Measurements from ENCODE around the gene JAML.
"Not testable (repeated sequence)": the region's sequence is repeated elsewhere in the genome, so short reads cannot be mapped to it uniquely, and the experiment has no call there.

JAML gene

DNA sequence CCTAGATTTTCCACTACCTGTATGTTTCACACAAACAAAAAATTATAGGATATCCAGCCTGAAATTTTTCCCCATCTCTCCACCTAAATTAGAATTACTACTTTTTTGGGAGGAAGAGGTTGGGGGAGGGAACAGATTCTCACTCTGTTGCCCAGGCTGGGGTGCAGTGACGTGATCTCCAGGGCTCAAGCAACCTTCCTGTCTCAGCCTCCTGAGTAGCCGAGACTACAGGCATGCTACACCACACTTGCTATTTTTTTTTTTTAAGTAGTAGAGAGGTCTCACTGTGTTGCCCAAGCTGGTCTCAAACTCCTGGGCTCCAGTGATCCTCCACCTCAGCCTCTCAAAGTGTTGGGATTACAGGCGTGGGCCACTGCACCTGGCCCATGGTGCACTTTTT lies 9.5 kb downstream of the JAML start:
- no peak for DNase-seq

- no peak for DNase-seq
Observed at GRCh38 chr11:118214210-118214914, 10.4 kb downstream of the JAML start.

GRCh38 chr11:118213781-118214180 lies 11.0 kb downstream of the JAML start:
- DNase-seq = no peak

- DNase-seq = no peak
Observed at GRCh38 chr11:118213201-118213600, 11.6 kb downstream of the JAML start.

- DNase-seq = peak; percentile 4
Observed at GRCh38 chr11:118212781-118213191, 12.0 kb downstream of the JAML start.

DNA sequence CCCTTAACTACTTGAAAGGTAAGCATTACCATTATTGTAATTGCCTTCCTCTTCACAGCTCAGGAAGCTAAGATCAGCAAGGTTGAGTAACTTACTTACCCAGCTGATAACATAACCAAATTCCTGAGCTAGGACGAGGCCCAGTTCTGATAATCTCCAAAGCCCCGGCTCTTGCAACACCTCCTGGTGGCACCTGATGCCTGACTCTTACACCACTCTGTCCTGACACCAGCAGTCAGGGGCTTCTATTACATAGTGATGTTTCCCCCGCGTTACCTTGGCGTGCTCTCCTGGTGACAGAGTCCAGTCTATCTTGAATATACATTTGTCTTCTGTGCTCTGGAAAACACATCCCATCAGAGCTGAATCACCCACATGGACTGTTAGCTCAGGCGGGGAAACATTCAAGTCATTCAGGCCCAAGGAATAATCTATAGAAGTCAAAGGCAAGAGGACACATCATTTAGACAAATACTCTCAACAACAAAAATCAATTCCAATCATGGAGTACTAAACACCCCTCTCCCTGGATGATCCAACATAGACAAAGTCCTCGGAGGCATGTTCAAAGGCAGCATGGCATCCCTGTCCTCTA lies 12.6 kb downstream of the JAML start:
- no peak for DNase-seq

DNA sequence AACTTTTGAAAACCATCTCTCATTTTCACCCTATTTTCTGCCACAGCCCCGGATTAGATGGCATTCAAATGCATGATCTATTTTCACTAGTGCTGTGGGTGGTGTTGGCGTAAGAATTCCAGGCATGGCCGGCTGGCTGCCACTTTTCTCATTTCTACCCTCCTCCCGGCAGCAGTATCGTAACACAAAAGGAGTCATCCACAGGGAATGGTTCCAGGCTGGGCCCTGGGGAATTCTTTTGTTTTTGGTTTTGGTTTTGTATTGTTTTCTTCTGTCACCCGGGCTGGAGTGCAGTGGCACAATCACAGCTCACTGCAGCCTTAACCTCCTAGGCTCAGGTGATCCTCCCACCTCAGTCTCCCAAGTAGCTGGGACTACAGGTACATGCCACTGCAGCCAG lies 13.8 kb downstream of the JAML start:
- no peak for DNase-seq

GRCh38 chr11:118210323-118210722 lies 14.5 kb downstream of the JAML start:
- DNase-seq = no peak

GRCh38 chr11:118209033-118209432 lies 15.8 kb downstream of the JAML start:
- DNase-seq = no peak

- DNase-seq = no peak
Observed at GRCh38 chr11:118207079-118207478, 17.7 kb downstream of the JAML start.

DNA sequence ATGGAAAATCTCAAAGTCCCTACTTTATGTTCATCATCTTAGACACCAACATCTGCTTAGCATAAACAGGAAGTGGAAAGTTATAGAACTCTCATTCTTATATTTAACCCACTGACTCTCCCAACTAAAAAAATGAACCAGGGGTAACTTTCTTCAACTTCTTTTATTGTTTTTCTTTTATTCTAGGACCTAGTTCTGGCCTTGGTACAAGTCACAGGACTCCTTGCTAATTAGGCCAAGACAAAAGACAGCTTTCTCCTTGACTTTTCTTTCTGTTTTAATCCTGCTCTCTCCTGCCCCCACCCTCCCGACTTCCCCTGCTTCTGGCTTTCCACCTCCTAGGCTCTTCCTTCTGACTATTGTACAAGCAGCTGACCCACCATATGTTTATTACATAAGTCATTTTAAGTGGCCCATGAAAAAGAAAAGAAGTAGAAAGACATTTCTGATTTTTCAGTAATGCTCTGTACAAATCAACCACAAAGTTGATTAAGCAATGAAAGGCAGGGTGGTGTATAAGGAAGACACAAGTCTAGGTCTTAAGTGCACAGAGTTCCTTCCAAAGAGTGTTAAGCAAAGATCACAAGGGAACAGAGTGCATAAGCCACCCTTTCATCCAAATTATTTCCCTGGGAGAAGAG lies 18.3 kb downstream of the JAML start:
- DNase-seq = no peak

DNA sequence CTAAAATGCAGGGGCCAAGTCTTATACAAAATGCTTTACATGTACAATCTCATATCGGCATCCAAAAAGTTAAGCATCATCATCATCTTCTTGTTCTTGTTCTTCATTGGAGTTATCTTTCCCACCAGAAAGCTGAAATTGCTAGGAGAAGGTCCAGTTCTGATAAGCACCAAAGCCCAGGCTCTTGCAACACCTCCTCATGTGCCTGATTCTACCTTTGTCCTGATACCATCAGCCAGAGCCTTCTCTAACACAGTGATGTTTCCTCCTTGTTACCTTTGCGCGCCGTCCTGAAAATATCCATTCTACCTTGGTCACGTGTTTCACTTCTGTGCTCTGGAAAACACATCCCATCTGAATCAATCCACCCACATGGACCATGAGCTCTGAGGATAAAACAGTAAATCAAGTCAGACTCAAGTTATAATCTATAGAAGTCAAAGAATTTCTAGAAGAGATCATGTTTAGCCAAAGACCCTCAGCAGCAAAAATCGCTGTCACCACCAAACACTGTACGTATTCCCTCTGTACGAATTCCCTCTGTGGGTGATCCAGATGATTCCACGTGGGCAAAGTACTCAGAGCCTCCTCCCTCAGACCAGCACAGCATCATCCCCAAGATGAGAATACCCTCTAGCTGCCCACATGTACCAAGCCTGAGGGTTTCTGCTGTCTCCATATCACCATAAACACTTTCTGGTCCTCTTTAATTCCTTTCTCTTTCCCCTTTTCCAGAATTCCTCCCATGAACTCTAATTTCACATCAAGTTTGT lies 19.0 kb downstream of the JAML start:
- DNase-seq = no peak

DNA sequence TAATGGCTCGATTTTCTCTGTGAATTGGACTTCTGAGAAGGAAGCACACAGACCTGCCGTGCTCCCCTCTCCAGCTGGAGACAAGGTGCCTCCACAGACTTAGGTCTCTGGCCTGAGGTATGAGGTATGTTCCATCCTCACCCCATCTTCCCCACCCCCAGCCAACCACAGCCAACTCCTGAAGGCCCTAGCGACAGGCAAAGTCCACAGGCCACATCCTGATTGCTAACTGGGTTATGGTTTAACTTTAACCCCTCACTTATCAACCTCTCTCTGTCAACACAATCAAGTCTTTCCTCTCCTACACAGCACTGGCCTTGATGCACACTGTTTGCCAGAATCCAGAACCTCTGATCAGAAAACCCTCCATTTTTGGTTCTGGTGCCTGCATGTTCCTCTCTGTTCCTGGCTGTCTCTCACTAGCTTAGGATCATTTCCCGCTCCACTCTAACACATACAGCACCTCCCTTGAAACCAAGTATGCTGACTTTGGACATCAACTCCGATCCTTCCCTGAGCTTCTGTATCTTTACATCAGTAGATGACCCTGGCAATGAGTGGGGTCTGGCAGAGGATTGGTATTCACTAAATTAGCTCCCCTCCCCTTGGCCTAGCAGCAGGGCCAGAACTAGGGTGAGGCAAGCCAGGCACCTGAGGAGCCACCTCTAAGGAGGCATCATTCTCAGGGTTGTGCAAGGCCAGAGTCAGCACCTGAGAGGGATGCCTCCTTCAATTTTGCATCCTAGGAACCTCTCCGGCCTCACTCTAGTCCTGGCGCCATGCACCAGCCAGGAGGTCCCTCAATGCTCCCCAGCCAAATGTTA lies 22.0 kb downstream of the JAML start:
- no peak for DNase-seq

GRCh38 chr11:118201966-118202365 lies 22.8 kb downstream of the JAML start:
- DNase-seq = no peak

DNA sequence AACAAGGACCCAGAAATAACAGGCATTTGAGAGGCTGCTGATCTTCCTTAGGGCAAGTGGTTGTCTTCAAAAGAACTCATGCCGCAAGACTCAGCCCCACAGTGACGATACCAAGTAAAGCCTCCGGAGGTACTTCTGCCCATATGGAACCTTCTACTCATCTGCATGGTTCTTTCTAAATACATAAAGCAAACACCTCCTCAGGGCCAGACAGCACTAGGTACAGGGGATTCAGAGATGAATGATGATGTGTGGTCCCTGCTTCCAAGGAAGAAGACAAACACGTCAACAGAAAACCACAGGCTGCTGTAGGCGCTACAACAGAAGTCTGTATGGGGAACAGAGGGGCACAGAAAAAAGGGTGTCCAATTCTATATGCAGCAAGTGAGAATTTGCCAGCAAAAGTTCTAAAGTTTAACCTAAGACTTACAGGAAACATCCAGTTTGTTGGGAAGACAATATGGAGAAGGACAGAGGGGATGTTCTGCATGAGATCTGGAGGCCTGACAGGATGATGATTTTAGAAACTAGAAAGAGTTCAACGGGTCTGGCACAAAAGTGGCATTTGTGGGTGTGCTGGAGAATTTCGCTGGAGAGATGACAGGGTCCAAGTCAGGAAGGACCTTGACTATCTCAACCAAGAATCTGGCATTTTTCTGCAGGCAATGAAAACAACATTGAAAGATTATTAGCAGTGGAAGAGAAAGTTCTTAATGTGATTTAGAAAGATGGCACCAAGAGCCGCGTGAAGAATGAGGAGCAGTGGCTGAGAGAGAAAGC lies 23.7 kb downstream of the JAML start:
- no peak for DNase-seq

- DNase-seq = no peak
Observed at GRCh38 chr11:118200497-118200896, 24.3 kb downstream of the JAML start.

DNA sequence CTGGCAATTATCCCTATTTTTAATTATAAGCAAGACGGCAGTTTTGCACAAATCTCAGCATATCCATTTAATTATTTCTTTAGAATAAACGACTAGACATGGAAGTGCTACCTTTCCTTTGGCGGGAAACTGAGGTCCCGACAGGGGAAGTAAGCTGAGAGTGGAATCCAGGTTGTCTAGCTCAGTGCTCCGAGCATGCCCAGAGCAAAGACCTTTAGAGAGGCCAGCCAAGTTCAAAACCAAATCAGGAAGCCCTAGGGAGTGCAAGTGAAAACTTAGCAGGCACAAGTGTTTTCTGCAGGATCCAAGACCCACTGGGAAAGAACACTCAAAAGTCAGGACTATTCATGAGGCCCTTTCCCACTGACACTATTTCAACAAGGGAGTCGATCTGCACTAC lies 25.7 kb downstream of the JAML start:
- DNase-seq = no peak

- peak; percentile 62 for DNase-seq
Observed at GRCh38 chr11:118198370-118198769, 26.4 kb downstream of the JAML start.

DNA sequence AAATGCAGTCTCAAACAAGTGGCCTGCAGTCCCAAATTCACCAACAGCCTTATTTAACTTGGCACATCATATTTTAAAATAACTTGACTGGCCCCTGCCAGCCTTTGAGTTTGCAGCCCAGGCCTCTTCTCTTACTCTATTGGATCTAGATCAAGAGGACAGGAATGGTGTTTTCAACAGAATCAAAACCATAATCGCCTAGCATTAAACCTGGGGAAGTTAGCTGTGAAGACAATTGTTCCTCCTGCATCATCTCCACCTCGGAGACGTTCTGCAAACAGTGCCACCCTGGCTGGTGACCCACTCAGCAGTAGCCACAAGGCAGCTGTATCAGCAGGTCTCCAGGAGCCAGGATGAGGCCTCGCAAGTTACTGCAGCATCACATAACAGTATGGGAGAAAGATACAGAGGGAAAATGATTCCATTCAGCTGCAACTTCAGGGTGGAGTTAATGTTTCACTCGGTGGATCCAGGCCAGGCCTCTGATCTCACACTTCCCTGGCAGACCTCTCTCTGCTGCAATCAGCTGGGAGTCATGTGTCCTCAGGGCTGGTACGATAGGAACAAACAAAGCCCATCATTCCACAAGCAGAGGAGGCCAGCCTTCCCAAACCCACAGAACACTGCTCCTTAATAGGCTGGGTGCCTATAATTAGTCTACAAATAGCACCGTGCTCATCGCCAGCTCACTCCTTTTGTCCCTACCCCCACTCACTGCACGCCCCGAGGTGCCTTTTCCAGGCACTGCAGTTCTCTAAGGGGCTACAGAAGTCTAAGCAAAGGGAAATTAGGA lies 29.8 kb downstream of the JAML start:
- peak; percentile 57 for DNase-seq

DNA sequence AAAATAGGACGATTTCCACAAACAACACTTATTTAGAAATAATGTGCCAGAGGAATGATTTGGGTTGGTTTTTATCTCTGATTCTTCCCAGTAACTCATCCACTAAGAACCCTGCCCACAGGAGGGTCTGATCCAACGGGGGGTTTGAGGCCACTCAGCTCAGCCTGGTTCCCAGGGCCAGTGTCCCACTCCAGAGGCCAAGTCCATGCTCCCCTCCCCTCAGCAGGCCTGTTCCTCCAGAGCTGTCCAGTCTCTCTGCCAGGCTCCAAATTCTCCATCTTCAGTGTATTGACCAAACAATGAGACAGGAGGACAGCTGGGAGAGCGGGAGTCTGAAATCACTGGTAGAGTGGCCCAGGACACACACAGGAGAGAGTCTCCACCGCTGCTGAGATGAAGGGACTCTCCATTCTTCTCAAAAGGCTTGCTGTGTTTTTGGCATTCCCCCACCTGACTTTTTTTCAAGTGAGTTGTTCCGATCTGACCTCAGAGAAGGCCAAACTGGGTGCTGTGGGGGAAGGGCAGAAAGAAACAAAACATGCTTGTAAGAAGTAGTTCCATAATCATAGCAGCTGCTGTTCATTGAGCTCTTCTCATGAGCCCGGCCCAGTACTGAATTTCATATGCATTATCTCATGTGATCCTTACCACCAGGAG lies 30.8 kb downstream of the JAML start:
- DNase-seq = no peak

- not testable (repeated sequence) for DNase-seq
Observed at GRCh38 chr11:118192817-118193216, 32.0 kb downstream of the JAML start.

All from NCI-H146 (cell line).